NCI-H146 (cell line): ENCODE data around the gene MTMR3.
"Not testable (repeated sequence)": the region's sequence is repeated elsewhere in the genome, so short reads cannot be mapped to it uniquely, and the experiment has no call there.

ENCODE experiments used
- DNase-seq: peaks from one replicate; lab custom pipeline; 2025; lab: John Stamatoyannopoulos, UW

The MTMR3 gene

GRCh38 chr22:30054067-30054763 lies 171.2 kb downstream of the MTMR3 start:
- no peak for DNase-seq

GRCh38 chr22:30054764-30055069 lies 171.7 kb downstream of the MTMR3 start:
- DNase-seq = peak; percentile 55

GRCh38 chr22:30056015-30056414 lies 173.0 kb downstream of the MTMR3 start:
- no peak for DNase-seq

DNA sequence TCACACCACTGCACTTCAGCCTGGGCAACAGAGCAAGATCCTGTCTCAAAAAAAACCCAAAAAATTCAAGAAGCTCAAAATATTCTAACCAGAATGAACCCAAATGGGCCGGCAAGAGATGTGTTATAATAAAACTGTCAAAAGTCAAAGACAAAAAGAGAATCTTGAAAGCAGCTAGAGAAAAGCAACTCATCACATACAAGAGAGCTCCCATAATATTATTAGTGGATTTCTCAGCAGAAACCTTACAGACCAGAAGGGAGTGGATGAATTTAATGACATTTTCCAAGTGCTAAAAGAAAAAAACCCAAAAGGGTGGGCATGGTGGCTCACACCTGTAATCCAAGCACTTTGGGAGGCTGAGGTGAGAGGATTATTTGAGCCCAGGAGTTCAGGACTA lies 174.4 kb downstream of the MTMR3 start:
- no peak for DNase-seq

DNA sequence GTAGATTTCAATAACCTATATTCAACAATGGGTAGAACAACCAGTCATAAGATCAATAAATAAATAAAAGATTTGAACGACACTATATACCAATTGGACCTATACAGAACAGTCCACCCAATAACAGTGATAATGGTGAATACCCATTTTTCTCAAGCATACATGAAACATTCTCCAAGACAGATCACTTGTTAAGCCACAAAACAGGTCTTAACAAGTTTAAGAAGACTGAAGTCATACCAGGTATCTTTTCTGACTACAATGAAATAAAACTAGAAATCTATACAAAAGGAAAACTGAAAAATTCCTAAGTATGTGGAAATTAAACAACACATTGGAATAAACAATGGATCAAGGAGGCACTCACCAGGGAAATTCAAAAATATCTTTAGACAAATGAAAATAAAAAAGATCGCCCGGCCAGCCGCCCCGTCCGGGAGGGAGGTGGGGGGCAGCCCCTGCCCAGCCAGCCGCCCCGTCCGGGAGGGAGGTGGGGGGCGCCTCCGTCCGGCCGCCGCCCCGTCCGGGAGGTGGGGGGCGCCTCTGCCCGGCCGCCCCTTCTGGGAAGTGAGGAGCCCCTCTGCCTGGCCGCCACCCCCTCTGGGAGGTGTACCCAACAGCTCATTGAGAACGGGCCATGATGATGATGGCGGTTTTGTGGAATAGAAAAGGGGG lies 176.5 kb downstream of the MTMR3 start:
- not testable (repeated sequence) for DNase-seq

DNA sequence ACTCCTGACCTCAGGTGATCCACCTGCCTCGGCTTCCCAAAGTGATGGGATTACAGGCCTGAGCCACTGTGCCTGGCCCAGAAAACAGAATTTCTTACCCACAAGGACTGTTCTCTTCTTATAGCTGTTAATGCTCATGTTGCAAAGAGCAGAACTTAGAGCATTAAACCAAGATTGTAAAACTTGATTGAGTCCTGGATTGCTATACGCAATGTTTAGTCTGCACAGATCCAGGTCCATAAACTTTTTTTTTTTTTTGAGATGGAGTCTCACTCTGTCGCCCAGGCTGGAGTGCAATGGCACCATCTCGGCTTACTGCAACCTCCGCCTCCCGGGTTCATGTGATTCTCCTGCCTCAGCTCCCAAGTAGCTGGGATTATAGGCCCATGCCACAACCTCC lies 178.1 kb downstream of the MTMR3 start:
- DNase-seq = not testable (repeated sequence)

DNA sequence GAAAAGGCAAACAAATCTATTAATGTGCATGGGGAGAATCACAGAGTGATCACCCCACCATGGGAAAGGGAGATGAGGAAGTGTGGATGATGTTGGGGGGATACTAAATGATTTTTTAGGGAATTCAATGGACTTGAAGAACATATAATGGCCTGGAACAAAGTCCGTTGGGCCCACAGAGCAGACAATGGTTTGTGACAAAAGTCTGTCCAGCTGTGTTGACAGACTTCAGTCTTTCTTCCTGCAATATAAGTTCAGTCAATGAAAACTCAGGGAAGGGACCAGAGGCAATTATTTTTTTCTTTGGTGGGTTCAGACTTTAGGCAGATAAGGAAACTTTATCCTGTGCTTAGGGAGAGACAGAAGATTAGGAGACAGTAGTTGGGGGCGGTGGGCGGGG lies 179.3 kb downstream of the MTMR3 start:
- no peak for DNase-seq

DNA sequence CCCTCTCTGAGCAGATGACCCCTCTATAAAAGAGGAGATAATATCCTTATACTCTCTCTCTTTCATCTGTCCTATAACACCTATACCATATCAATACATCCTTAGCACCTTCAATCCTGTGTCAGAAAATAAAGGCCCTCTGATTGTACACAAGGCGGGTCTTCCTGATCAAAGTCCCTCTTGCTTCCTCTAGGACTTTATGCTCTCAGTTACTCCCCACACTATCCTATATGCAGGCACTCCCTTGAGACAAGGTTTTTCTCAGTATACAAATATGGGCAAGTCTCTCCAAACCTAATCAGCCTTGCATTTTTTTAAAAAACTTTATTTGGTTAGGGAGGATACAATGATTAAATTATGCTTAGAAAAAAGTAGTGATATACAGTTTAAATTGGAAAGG lies 180.0 kb downstream of the MTMR3 start:
- DNase-seq = no peak

DNA sequence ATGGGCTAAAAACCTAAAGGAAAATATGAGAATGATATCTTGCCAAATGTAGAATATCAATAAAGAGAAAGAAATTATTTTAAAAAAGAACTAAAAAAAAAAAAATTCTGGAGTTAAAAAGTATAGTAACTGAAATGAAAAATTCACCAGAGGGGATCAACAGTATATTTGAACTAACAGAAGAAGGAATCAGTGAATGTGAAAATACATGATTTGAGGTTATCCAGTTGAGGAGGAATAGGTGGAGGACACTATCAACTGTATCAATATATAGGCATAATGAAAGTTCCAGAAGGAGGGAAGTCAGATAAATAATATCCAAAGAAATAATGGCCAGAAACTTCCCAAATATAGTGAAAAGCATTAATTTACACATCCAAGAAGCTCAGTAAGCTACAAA lies 181.2 kb downstream of the MTMR3 start:
- no peak for DNase-seq

DNA sequence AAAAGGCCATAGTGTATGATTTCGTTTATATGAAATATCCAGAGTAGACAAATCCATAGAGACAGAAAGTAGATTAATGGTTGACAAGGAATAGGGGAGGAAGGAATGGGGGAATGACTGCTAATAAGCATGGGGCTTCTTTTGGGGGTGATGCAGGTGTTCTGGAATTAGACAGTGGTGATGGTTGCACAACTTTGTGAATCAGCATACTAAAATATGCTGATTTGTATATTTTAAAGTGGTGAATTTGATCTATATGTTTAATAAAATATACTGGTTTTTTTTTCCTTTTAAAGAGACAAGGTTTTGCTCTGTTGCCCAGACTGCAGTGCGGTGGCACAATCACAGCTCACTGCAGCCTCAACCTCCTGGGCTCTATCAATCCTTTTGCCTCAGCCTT lies 190.8 kb downstream of the MTMR3 start:
- DNase-seq = no peak

GRCh38 chr22:30074147-30074546 lies 191.2 kb downstream of the MTMR3 start:
- no peak for DNase-seq

- no peak for DNase-seq
Observed at GRCh38 chr22:30074994-30075393, 192.0 kb downstream of the MTMR3 start.

GRCh38 chr22:30077279-30077880 lies 194.4 kb downstream of the MTMR3 start:
- DNase-seq = peak; percentile 22

DNA sequence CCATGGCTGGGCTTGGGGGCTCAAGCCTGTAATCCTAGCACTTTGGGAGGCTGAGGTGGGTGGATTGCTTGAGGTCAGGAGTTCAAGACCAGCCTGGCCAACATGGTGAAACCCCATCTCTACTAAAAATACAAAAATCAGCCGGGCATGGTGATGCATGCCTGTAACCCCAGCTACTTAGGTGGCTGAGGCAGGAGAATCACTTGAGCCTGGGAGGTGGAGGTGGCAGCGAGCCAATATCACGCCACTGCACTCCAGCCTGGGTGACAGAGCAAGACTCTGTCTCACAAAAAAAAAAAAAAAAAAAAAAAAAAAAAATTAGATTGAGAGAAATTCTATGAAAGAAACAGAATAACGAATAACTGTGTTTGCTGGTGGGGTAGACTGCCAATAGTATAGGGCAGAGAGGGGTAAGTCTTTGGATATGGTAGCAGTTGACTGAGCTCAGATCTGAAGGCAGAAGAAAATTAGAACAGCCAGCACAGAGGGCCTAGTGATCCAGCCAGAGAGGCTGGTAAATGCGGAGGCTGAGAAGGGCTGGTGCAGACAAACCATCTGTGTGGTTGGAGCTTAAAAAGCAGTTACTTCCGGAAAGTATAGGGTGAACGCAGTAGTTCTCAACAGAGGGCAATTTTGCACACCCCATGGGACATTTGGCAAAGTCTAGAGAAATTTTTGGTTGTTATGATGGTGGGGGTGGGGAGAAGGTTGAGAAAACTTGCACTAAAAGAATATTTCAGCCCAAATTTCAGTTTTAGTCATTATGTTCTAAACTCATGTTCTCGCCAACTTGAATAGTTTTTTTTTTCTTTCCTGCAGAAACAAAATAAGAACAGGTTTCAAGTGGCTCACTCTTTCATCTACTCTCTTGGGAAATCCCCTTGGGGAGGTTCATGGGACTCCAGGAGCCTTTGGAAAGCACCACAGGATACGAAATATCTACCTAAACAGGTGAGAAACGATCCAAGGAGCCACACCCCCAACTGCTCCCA lies 195.6 kb downstream of the MTMR3 start:
- DNase-seq = no peak

DNA sequence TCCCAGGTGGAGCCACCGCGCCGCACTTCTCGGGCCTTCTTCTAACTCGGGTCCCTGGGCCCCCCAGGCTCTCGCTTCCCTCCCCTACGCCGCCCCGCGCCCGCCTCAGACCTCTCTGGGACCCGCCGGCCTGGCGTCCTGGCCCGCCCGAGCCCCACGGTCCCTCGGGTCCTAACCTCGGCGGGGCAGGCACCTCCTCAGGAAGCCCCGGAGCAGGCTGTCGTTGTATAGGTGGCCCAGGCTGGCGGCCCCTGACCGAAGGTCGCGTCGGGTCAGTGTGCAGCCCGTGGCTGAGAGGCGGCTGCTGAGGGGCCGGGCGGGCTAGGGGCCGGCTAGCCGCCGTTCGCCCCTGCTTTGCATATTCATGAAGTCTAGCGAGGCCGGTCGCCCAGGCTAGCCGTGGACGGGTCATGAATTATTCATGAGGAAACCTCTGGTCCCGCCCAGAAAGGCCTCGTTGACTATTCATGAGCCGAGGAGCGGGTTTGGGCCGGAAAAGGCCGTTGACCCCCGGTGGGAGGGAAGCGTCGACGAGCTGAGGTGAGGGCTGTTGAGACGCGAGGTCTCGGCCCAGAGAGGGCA lies 197.1 kb downstream of the MTMR3 start, which contains the start of gene HORMAD2:
TSS of gene HORMAD2 (plus strand) at position 513 of the 582 bp plus-strand sequence. CDS start 13,489 bp downstream, outside the sequence.
- no peak for DNase-seq
